Transverse colon (tissue), 4 donors: ENCODE measurements around the gene TMOD1. TPM values are rescaled to one million over a fixed set of nuclear protein-coding genes. Genes with fewer than 3 reads are reported as not detected.
A peak's percentile ranks its signal among the peaks of the same experiment; 100 is the strongest.

Experiments used
- DNase-seq: peaks from one replicate; pipeline ENCODE4 v3.0.0-alpha.2; 2019
- H3K27ac ChIP-seq, 4 donors: fragments of 200-600 bp; sonication (generic); 2 replicates each; pipeline ENCODE4 v1.5.1; 2016 to 2018; ENCODE audit warnings: inconsistent platforms in 4 of 4
- H3K27me3 ChIP-seq: fragments of 200-600 bp; sonication (generic); 2 replicates; pipeline ENCODE4 v1.5.1; 2017; ENCODE audit warnings: inconsistent platforms
- H3K36me3 ChIP-seq, 4 donors: fragments of 200-600 bp; sonication (generic); 2 replicates each; pipeline ENCODE4 v1.5.1; 2017 to 2019; ENCODE audit warnings: inconsistent platforms in 4 of 4
- H3K4me1 ChIP-seq, 4 donors: fragments of 200-600 bp; sonication (generic); 2 replicates each; pipeline ENCODE4 v1.5.1; 2017 to 2020; ENCODE audit warnings: inconsistent platforms in 4 of 4
- H3K4me3 ChIP-seq, 4 donors: fragments of 200-600 bp; sonication (generic); 1 replicate in 1 of 4; 2 replicates in 3 of 4; pipeline versions ENCODE4 v1.5.1 to v1.6.1; 2017 to 2019; ENCODE audit warnings: inconsistent platforms in 4 of 4
- H3K9me3 ChIP-seq, 2 donors: fragments of 200-600 bp; sonication (generic); 2 replicates each; pipeline ENCODE4 v1.5.1; 2017 to 2019; ENCODE audit warnings: inconsistent platforms in 2 of 2
- EP300 ChIP-seq: sonication (generic); formaldehyde crosslinking; IDR thresholded peaks from one replicate; pipeline ENCODE4 v1.6.1; 2017; ENCODE audit warnings: antibody characterized with exemption, low read depth
- POLR2A ChIP-seq: fragments of 450-650 bp; IDR thresholded peaks from one replicate; pipeline ENCODE4 v1.6.1; 2016; ENCODE audit warnings: antibody characterized with exemption, mild to moderate bottlenecking, moderate library complexity
- POLR2AphosphoS5 ChIP-seq, 3 donors: sonication (generic); formaldehyde crosslinking; IDR thresholded peaks; one replicate each; pipeline ENCODE4 v1.6.1; 2016; ENCODE audit warnings: antibody characterized with exemption in 3 of 3
- WGBS, 2 donors: methylation state at CpG; one replicate each; pipeline ENCODE4 v1.1.5; 2018; ENCODE audit warnings: low coverage in 1 of 2; 5-methylcytosine and 5-hydroxymethylcytosine counted together
- in situ Hi-C, 4 donors: fragments of 200-750 bp; cut with MboI; loops; one replicate each; pipeline versions ENCODE4 v1.15.0 to v1.15.1; 2017; ENCODE audit warnings: low sequenced_read_pairs in 3 of 4, low pct_ligation_motif_present in 1 of 4, low pct_unique_long_range_greater_than_20kb in 1 of 4
- intact Hi-C: fragments of 100-400 bp; cut with DNase I; formaldehyde crosslinking; loops from one replicate; pipeline ENCODE4 v1.15.1; 2023; ENCODE audit warnings: low total_unique reads
- total RNA-seq, 4 donors: library from RNA; depleted of rRNA; stranded (reverse); fragments of >200 nt; gene quantifications; one replicate each; pipeline ENCODE4 v1.1.0, GENCODE V29; 2016
- TF ChIP-seq, protein P1 (sequence below), 5 experiments: fragments of 200-600 bp in 3 of 5; fragments of 450-650 bp in 2 of 5; sonication (generic) in 3 of 5; IDR thresholded peaks; 1 replicate in 2 of 5; 2 replicates in 3 of 5; pipeline ENCODE4 v1.5.1; 2016 to 2017; ENCODE audit warnings: antibody characterized with exemption in 5 of 5, inconsistent platforms in 3 of 5, mild to moderate bottlenecking in 2 of 5, moderate library complexity in 1 of 5

The TMOD1 gene
- total RNA-seq, 4 donors from 2014 or later: 4.2 to 11.6 (median 7.1) TPM

DNA sequence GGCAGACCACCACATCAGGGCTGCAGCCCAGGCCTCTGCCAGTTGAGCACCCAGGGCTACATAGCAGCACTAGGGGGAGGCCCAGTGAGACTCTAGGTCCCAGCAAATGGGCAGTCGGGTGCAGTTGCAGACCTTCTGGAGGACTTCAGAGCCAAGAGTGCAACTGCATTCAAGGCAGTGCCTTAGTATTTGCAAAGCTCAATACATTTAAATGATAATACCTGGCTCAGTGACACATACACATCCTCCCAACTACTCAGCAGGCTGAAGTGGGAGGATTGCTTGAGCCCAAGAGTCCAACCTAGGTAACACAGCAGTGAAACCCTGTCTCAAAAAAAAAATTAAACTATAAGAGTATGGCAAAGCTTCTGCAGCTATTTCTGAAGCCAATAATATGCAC lies 38.6 kb upstream of the TMOD1 start:
- H3K9me3 ChIP-seq: no peaks in the 10 kb centered on the region
- no peak for DNase-seq
- H3K4me3 ChIP-seq: no peak overlapping the region
- WGBS, 2 donors: 100% methylated on average over 1 of the region's 1 CpG; no CpG with 5 or more reads in 1 of the 2 donors
- H3K36me3 ChIP-seq: peaks cover 0 to 10% (median 3%) of the 10 kb centered on the region in 4 donors
- intact Hi-C loops (no loop called here), in situ Hi-C loops (loop anchor here in 3 of 4 donors (10.0 kb wide), 2 partner anchors 142 to 152 kb away; no protein-coding TSS in a partner anchor)
- no peak overlapping the region for H3K27ac ChIP-seq
- H3K27me3 ChIP-seq: no peaks in the 10 kb centered on the region
- TF ChIP-seq POLR2A (no peak), POLR2AphosphoS5 (IDR thresholded peaks at IDR 0.05) (no peak), EP300 (no peak)
- TF ChIP-seq, protein P1, sequence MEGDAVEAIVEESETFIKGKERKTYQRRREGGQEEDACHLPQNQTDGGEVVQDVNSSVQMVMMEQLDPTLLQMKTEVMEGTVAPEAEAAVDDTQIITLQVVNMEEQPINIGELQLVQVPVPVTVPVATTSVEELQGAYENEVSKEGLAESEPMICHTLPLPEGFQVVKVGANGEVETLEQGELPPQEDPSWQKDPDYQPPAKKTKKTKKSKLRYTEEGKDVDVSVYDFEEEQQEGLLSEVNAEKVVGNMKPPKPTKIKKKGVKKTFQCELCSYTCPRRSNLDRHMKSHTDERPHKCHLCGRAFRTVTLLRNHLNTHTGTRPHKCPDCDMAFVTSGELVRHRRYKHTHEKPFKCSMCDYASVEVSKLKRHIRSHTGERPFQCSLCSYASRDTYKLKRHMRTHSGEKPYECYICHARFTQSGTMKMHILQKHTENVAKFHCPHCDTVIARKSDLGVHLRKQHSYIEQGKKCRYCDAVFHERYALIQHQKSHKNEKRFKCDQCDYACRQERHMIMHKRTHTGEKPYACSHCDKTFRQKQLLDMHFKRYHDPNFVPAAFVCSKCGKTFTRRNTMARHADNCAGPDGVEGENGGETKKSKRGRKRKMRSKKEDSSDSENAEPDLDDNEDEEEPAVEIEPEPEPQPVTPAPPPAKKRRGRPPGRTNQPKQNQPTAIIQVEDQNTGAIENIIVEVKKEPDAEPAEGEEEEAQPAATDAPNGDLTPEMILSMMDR (IDR thresholded peaks at IDR 0.05): no peak
- no peaks in the 10 kb centered on the region for H3K4me1 ChIP-seq

DNA sequence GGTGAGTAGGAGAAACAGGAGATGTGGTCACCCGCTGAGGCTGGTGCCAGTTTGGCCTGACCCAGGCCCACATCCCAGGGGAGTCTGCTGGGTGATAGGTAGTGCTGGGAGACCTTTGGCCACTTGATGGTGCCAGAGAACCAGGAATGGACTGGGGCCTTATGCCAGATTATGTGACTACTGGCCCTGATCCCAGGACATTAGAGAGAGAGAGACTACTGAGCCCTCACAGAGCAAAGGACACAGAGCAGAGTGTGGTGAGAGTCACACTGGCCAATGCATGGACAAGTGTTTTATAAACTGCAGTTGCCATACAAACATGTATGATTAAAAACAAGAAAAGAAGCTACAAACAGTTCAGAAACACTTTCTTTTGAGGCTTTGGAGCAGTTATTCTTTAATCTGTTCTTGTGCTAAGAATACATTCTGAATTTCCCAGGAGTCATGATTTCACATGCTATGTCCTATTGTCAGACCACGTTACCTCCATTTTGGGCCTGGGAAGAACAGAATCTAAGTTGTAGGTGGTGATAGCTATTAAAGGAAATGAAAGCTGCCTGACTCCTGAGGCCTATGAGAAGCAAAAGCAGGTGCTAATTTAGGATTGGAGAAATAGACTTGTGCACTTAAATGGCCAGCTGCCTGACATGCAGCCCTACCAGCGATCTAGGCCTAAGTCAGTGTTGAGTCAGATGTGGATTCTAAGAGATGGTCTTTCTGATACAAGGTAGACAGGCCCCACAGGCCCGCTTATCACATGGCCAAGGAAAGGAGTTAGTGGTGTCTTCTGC lies 32.6 kb upstream of the TMOD1 start:
- Histone ChIP-seq H3K27ac (peak overlapping the region; percentile 7 to 65 (median 29)), H3K36me3 (no peaks in the 10 kb centered on the region), H3K4me3 (no peak overlapping the region), H3K9me3 (no peaks in the 10 kb centered on the region), H3K27me3 (no peaks in the 10 kb centered on the region), H3K4me1 (peaks cover 0 to 12% (median 2%) of the 10 kb centered on the region in 4 donors)
- 62 to 88% methylated on average over 1 to 4 of the region's 4 CpGs for WGBS, 2 donors
- TF ChIP-seq POLR2AphosphoS5 (IDR thresholded peaks at IDR 0.05) (peak; percentile 12 to 71 (median 58)), POLR2A (no peak)
- TF ChIP-seq, protein P1 (IDR thresholded peaks at IDR 0.05): peak; percentile 63 to 84 (median 71)
- intact Hi-C loops (loop anchor here (2.0 to 5.0 kb wide), 2 partner anchors 130 to 148 kb away; no protein-coding TSS in a partner anchor), in situ Hi-C loops (loop anchor here (5.0 to 10.0 kb wide), 3 partner anchors 133 to 146 kb away; no protein-coding TSS in a partner anchor)
- DNase-seq: peak; percentile 75

DNA sequence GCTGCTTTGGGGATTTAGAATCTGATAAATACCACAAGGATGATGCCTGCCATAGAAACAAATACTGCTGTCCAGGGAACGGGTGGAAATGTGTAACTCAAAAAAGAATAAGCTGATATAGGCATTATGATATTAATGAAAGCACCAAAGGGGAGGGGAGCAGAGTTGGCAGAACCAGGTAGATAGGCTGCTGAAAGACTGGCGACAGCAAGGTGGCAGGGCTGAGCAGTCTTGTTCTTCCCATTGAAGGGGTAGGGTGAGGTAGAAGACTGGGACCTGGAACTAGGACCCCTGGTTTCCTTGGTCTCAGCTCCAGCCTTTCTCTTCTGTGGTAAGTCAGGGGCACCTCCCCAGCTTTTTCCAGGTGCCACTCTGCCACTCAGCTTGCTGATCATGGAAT lies 31.4 kb upstream of the TMOD1 start:
- Histone ChIP-seq H3K27ac (no peak overlapping the region), H3K9me3 (no peaks in the 10 kb centered on the region), H3K36me3 (no peaks in the 10 kb centered on the region), H3K4me3 (no peak overlapping the region), H3K27me3 (no peaks in the 10 kb centered on the region), H3K4me1 (peaks cover 0 to 12% (median 2%) of the 10 kb centered on the region in 4 donors)
- in situ Hi-C loops: no loop called here
- WGBS, 2 donors: 78 to 100% methylated on average over 1 to 2 of the region's 2 CpGs
- TF ChIP-seq, protein P1 (IDR thresholded peaks at IDR 0.05): peak in 1 of 5 experiments; percentile 10
- no peak for TF ChIP-seq POLR2A
- intact Hi-C loops: no loop called here
- DNase-seq: no peak

DNA sequence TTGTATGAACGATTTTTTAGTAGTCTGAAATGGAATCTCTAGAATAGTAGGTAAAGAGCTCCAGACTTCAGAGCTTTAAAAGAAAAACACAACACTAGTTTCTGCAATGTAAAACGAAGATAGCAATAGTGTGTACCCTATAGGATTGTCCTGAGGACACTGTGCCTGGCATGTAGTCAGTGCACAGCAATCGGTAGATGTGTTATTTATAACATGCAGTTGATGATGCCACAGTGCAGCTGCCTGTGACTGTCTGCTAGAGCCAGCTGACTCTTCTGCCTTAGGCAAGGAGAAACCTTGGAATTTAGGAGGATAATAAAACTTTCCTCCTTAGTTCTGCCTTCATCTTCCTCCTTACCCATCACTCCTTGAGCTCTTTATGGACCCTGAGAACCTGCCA lies 27.7 kb upstream of the TMOD1 start:
- H3K36me3 ChIP-seq: peaks cover 0 to under 1% (median 0%) of the 10 kb centered on the region in 4 donors
- H3K9me3 ChIP-seq: no peaks in the 10 kb centered on the region
- intact Hi-C loops: no loop called here
- in situ Hi-C loops: no loop called here
- DNase-seq: no peak
- peaks cover 0 to 8% (median 2%) of the 10 kb centered on the region in 4 donors for H3K4me1 ChIP-seq
- H3K4me3 ChIP-seq: no peak overlapping the region
- WGBS, 2 donors: 83 to 87% methylated on average over 3 of the region's 3 CpGs
- no peak overlapping the region for H3K27ac ChIP-seq
- H3K27me3 ChIP-seq: no peaks in the 10 kb centered on the region
- TF ChIP-seq, protein P1 (IDR thresholded peaks at IDR 0.05): no peak
- TF ChIP-seq POLR2AphosphoS5 (IDR thresholded peaks at IDR 0.05) (no peak), POLR2A (no peak), EP300 (no peak)
